NCI-H1417 treated with DMSO at 0.1 percent for 48 hours (cell line): ENCODE data around the gene PAX5.

ENCODE experiments used
- DNase-seq: peaks from one replicate; lab custom pipeline; 2025; lab: John Stamatoyannopoulos, UW

The PAX5 gene

DNA sequence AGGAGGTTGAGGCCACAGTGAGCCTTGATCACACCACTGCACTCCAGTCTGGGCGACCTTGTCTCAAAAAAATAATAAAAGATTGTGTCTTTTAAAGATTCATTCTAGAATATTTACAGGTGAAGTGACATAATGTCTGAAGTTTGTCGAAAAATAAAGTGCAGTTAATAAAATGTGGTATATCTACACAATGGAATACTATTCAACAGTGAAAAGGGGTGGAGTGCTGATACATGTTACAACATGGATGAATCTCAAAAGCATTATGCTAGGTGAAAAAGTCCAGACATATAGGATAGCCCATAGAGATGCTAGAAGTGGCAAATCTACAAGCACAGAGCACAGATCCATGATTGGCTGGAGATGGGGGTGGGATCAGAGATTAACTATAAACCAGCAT, 101.9 kb downstream of the PAX5 start:
- no peak for DNase-seq

DNA sequence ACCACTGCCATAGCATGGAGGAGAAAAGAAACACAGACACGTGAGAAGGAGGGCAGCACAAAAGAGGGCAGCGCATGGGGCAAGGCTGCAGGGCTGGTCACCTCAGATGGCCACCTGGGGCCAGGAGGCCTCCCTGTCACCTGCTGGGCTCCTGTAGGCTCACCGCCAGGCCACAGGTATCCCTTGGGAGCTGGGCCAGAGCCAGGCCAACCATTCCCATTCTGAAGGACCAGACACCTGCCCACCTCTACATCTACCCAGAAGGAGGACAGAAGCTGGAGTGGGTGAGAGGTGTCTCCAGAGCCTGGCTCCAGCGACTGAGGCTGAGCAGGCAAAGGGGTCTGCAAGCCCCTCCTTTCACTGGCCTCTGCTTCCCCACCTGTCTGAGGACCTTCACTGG, 103.1 kb downstream of the PAX5 start:
- DNase-seq, result no peak

DNA sequence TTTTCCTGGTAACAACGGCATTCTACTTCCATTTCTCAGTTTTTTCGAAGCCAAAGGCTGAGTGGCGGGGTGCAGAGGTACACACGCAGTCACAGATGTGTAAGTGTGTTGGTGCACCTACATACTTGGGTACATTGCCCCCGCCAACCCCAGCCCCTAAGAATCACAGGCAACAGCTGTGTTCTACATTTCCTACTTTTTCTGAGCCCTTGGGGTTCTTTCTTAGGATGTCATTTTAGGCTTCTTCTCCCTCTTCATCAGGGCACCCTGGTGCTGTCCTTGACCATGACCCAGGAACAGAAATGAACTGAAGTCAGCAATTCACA, 104.8 kb downstream of the PAX5 start:
- DNase-seq, result no peak

DNA sequence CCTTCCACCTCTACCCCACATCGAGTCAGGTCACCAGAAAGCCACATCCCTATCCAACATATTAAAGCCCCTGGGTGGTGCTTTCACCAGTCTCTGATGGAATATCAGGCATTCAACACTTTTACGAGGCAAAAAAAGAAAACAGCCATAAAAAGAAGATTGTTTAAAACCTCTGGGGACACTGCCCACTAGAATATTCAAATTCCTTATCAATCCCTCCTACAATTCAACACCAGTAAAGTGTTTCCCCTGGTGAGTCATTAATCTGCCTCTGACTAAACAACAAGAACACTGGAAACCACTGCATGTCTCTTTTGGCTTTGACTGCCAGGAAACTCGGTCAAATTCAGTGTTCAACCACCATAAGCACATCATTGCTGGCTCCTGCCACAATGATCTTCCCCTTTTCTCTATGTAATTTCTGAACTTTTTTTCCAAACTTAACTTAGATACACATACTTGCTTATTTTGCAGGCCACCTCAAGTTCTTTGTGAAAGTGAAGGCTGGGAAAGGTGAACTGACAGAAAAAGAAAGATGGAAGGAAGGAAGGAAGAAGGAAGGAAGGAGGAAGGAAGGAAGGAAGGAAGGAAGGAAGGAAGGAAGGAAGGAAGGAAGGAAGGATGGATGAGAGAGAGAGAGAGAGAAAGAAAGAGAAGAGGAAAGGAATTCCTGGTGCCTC, 105.3 kb downstream of the PAX5 start:
- no peak for DNase-seq

DNA sequence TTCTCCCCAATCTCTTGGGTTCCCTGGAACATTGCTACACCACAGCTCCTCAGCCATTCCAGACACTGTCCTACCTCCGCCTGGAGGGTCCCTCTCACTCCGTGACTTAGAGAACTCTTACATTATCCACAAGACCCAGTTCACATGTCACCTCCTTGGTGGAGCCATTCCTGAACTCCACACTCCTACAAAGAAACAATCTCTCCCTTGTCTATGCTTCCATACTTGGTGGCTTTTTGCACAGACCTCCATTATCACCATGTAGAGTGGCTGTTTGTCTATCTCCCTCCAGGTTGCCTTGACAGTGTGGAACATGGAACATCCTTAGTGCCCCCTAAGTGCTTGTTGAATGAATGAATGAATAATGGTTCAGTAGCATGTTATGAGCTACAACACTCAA, 105.9 kb downstream of the PAX5 start:
- DNase-seq, result no peak

DNA sequence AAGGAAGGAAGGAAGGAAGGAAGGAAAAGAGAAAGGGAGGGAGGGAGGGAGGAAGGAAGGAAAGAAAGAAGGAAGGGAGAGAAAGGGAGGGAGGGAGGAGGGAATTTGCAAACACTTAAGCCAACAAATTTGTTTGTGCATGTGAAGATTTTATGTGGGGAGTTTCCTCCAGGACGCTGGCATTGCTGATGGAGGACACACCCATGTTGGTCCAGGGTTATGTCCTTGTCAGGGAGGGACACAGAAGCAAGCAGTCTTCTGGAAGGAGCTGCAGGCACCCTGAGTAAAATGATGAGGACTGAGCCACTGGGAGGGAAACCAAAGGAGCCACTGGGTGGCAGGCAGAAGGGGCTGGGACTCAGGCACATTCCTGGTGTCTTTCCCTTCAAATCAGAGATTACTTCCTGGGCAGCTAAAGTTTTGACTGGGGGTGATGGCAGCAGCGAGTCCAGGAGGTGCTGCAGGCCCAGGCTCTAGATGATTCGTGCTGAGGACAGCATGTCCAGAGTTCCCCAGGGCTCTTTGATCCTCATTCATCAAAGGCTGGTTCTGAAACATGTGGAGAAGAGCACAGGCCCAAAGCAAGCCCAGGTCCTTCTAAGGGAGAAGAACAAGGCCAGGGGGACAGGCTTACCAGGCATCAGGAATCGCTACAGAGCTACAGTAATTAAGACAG, 109.2 kb downstream of the PAX5 start:
- DNase-seq, result no peak

DNA sequence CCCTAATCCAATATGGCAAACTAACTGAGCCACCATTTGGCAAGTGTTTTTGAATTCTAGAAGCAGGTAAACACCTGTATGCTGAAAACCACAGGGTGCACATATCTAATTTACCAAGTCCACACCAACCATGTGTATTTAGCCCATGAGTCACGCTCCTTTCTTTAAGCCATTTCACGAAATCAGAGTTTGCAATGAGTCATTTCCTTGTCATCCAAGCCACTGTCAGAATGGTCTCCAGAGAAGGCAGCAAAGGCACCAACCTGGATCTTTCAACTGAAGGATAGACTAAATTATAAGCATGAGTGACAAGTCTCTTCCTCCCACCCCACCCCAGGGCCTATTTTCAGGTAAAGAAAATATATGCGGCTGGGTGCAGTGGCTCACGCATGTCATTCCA, 110.0 kb downstream of the PAX5 start:
- no peak for DNase-seq

DNA sequence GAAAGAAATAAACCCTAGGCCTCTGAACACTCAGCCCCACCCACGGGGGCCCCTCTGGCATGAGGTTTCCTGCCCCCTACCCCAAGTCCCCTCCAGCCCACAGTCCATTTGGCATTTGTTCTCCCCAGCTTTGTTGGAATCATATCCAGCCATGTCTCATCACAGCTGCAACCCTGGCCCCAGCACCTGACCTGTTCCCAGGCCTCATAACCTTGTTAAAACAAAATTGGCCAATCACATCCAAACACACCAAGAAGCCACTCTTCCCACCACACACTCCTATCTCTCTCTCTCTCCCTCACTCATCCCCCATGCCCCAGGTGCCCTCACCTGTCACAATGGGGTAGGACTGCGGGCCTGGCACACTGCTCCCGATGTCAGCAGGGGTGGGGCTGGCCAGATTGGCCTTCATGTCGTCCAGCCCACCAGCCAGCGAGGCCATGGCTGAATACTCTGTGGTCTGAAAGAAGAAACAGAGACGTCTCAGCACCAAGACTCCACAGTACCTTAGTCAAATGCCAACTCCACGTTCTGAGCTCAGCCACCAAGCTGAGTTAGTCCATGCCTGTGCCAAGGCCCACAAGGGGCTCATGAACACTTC, 110.9 kb downstream of the PAX5 start:
- no peak for DNase-seq

DNA sequence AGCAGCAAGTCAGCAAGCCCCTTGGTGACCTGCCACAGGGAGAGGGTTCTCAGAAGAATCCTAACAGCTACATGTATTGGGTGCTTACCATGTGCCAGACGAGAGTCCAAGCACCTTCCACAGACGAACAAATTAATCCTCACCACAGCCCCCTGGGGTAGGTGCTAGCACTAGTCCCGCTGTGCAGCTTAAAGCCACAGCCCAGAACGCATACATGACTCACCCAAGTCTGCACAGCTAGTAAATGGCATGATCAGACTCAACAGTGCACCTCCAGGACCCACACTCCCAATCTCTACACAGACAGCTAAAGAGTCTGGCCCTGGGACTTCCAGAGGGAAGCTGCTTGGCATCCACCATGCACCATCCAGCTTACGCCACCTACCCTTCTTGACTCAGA, 111.5 kb downstream of the PAX5 start:
- no peak for DNase-seq

DNA sequence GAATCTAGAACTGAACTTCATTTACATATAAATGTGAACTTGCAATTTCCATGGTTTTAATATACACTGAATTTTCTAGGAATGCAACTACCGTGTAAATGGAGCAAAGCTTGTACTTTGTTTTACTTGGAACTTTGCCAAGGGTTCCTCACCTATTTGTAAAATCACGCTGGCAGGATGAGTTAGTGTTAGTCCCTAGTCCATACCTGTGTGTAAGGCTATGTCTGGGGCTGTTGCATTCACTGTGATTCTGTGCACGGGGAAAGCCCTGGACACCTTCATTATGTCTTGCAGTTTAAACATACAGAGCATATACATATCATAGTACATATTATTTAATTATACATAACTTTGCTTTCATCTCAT, 119.9 kb downstream of the PAX5 start:
- DNase-seq, result no peak

DNA sequence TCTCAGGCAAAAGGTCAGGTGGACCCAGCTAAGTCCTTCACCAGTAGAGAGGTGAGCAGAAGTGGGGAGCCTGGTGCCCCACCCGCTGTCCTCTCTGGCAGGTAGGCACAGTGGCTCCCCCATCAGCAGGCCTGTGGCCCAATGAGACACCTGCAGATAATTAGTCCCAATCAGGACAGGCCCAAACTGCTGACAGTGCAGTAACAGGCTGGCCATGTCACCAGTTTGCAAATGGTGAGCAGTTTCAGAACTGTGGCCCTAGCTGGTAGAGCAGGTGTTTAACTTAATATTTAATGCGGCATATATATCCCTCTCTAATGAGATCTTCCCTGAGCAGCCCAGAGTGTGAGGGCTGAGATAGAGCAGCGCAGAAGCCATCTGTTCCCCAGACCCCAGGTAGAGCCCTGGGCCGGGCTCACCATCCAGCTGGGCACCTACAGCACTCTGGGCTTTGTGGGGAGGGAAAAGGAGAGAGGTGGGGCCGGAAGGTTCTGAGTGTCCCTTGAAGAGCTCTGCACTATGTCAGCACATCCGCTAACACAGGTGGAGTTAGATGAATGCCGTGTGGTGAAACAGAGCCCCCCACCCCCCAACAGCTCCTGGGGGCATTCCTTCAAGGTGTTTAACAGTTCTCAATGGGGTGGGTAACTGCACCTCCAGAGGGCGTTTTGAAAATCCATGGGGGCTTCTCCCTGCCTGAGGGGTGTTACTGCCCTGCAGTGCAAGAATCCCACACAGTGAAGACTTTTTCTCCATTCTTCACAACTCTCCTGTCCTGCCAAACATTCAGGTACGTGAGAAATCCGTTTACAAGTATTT, 120.5 kb downstream of the PAX5 start:
- DNase-seq, result no peak

DNA sequence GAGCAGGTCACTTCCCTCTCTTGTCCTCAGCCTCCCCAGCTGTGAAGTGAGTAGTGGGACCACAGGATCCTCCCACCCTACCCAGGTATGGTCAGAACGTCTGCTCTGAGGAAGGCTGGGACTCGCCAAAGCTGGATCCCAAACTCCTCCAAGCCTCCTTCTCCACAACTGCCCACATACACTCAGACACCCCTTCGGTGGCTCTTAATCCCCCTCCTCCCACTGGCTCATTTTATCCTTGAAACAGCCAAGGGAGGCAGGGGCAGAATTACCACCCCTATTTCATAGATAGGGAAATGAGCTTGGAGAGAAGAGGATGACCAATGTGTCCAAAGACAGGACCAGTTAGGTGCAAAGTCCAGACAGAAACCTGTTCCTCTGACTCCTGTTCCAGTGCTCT, 121.4 kb downstream of the PAX5 start:
- DNase-seq, result no peak

DNA sequence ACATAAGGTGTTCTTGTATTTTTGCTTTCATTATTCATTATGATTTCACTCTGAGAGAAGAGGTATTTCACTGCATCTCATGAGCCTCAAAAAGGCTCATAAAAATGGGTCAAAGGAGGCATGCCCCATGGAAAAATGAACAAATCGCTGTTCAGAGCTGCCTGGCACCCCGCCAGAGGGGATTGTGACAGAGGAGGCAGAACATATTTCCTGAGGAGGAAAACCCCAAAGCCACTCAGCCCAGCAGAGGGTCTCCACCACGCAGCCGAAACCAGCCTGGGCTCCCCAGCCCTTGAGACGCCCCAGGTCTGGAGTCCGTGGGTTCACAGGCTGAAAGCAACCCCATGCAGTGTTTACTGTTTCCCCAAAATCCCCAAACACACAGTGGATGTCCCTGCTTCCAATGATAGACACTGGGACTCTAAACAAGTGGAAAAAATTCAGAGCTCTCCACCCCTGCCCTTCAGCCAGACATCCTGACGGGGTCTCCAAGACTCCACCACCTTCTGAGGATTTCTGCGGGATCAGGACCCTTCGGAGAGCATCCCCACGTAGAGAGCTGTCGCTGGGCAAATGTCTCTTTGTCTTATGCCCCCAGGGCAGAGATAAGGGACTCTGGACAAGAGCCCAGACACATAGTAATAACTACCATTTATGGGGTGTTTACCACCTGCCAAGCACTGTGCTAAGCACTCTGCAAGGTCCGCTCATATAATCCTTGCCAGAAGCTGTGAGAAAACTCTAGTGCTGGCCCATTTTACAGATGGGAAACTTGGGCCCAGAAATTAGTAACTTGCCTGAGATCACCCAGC, 122.3 kb downstream of the PAX5 start:
- no peak for DNase-seq

DNA sequence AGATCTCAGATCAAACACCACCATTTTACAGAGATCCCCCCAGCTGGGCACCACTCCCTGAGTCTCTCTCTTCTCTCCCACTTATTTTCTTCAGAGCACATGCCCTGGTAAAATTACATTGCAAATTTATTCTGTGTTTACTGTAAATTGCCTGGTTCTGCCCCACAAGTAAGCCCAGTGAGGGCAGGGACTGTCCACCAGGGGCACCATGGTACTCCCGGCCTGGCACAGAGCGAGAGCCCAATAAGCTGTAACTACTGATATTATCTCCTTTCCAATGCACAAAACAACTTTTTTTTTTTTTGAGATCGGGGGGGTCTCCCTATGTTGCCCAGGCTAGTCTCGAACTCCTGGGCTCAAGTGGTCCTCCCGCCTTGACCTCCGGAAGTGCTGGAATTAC, 123.0 kb downstream of the PAX5 start:
- no peak for DNase-seq

DNA sequence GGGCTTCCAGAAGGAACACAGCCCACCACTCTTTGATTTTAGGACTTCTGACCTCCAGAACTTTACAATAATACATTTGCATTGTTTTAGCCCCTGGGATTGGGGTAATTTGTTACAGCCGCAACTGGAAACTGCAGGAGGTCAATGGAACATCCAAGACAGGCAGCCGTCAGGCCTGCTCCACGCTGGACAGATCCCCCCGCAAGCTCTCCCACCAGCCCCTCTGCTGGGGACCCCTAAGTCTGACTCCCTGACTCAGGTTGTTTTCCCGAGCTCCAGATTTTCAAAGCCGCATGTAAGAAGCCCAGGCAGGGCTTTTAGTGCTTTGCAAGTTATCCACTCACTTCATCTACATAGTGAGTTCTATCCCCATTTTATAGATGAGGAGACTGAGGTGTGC, 127.6 kb downstream of the PAX5 start:
- no peak for DNase-seq

DNA sequence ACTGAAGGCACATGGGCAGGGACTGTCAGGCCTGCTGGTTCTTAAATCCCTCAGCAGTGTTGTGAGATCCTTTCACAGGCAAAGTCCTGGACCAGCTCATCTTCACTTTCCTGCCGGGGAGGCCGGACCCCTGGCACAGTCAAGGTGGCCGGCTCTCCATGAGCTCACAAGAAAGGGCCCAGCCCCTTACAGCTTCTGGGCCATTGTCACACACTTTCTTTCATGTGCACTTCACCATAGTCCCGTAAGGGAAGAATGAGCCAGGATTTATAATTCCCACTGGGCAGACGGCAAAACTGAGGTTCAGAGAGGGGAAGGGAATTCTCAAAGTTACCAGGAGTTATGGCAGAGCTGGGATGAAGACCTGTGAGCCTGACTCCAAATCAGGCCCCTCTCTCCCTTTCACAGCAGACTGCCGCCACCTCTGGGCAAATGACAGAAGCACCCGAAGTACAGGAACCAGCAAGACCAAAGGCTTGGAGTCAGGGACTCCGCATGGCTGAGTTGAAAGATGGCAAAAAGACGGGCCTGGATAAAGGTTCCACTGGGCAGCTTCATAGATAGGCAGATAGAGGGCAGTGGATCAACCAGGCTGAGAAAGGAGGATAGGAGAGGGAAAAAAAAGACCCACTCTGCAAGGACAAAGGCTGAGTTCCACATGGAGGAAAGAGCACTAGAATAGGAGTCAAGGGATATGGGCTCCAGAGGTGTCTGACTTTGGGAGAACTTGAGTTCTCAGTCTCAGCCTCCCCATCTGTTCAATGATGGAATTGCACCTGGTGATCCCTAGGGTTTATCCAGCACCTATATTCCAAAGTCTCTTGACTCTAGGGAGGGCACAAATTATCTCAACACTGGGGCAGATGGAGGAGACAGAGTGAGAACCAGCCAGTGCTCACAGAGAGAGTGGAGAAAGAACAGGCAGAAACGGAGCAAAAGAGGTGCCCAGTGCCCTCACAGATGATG, 128.7 kb downstream of the PAX5 start:
- no peak for DNase-seq

DNA sequence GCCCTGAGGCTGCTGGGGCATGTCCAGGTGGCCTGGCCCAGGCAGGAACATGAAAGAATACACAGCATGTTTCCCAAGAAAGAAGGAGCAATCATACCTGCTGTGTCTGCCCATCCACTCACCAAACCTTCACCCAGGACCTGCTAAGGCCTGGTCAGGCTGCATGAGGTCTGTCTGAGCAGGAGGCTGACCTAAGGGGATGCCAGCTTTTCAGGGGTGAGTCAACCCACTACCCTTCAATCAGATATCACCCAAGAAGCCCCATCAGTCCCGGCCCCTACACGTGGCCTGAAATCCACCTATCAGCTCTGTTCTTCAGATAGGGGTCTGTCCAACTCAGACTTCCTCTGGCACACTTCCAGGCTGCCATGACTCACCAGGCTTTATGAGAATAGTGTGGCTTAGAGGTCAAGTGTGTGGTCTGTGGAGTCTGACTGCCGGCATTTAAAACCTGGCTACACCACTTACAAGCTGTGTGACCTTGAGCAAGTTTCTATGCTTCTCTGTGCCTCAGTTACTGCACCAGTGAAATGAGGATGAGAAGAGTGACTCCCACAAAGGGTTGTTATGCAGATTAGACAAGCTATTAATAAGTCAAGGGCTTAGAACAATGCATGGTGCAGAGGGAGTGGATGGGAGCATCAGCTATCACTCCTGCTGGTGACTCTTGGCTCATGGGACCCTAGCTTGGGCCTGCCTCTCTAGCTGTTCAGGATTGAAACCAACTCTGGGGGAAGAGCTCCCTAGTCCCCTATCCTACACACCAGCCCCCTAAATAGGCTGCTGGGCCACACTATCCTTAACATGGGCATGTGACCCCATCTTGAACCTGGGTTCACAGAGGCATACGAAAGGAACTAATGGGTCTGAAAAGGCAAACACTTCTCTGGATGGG, 130.3 kb downstream of the PAX5 start:
- DNase-seq, result no peak

DNA sequence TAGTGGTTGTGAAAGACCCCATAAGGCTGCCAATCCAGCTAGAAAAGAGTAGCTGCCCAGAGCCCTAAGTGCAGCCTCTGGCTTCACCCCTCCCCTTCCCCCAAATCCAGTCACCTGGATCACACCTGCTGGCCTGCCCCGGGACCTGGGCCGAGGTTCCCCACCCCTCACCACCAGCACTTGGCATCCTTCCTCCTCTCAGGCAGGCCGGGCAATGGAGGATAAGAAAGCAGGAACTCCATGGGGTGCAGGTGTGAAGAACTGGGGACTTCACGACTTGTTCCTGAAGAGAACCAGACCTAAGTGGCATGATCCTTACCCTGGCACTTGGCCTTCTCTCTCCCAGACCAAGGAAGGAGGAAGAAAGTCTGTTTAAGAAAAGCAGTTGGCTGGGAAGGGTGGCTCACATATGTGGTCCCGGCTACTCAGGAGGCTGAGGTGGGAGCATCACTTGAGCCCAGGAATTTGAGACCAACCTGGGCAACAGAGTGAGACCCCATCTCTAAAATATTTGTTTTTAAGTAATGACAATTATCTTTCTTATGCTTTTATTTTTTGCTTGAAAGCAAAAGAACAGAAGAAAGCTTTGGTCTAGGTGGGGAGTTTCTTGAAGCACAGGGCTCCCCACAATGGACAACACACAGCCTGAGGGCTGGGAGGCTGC, 131.1 kb downstream of the PAX5 start:
- no peak for DNase-seq

DNA sequence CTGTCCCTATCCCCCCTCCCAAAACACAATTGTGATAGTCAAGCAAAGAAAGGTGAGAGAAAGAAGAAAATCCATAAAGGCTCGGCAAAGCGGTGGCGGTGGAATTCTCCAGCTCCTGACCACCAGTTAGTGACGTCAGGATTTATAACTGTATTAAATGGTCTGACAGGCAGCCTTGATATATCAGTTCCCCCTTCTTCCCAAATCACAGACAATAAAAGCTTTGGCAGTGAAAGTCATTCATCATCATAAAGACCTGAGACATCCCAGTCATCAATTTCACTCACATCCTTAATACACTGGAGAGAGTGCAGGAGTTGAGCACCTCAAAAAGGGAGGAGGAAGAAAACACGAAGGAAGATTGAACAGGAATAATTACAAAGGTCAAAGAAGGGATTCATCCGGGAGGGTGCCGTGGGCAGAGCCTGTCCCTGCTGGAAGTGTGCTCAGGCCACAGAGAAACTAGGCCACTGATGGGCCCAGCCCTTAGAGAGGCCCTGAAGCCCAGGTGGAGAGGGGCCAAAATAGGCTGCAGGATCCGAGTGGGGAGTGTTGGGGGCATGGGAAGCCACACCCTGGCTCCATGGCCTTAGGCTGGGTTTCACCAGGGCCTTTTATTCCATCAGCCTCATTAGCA, 131.9 kb downstream of the PAX5 start:
- DNase-seq, result no peak
